Stimulated activated CD4-positive, alpha-beta T cell treated with anti-CD3 and anti-CD28 coated beads, Interleukin-4, amount 100 ng/mL, for 1 hour (primary cell): Measurements from ENCODE around the gene ZNF101.

ENCODE experiments used
- DNase-seq: peaks from one replicate; pipeline ENCODE4 v3.0.0-alpha.2; 2020

ZNF101 gene

GRCh38 chr19:19719798-19720197 is 51.2 kb downstream of the ZNF101 start:
- no peak for DNase-seq

GRCh38 chr19:19721896-19722295 is 53.3 kb downstream of the ZNF101 start:
- DNase-seq: no peak

- DNase-seq: peak; percentile 90
Measured at GRCh38 chr19:19732579-19733501, 64.2 kb downstream of the ZNF101 start, which contains the start of gene ZNF14. Gene ZNF14, minus strand, starts transcription at chr19:19733112. Its CDS starts 154 bp downstream, at chr19:19732958.
